Measurements from ENCODE around the gene ZNF260.
"Not testable (repeated sequence)": the region's sequence is repeated elsewhere in the genome, so short reads cannot be mapped to it uniquely, and the experiment has no call there.

ZNF260 gene

DNA sequence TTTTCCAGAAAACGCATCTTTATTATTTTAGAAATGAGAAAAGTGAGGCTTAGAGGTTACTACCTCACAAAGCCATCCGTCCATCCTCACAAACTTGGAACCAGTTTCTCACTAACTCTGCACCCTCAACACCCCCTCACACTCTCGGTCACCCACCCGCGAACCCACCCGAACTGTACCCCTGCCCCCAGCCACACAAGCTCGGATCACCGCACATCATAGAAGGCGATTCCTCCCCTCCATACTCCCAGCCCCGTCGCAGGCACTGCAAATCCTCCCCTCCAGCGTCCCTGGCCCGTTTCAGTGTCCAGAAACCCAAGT is 238 bp downstream of the ZNF260 start:
- H3K4me1 ChIP-seq (ENCODE audit: control insufficient read depth, insufficient read depth, low read length): peaks cover 8% of the 10 kb centered on the region
- H3K27ac ChIP-seq (ENCODE audit: low read length): peak overlapping the region; percentile 95
- H3K4me3 ChIP-seq (ENCODE audit: low read length in 2 of 2): peak overlapping the region; percentile 86 to 97
- H3K9ac ChIP-seq (ENCODE audit: low read length in 2 of 2): peak overlapping the region; percentile 95 to 98
- H3K9me3 ChIP-seq (ENCODE audit: control insufficient read depth in 2 of 2, low read length in 2 of 2): peaks cover 0 to 4% of the 10 kb centered on the region in 2 donors
- H3K36me3 ChIP-seq (ENCODE audit: control insufficient read depth in 2 of 2, insufficient read depth in 2 of 2, low read length in 2 of 2): peaks cover 4 to 9% of the 10 kb centered on the region in 2 donors
- no peaks in the 10 kb centered on the region for H3K27me3 ChIP-seq (ENCODE audit: control insufficient read depth in 1 of 2, insufficient read depth in 2 of 2, low read length in 2 of 2)

DNA sequence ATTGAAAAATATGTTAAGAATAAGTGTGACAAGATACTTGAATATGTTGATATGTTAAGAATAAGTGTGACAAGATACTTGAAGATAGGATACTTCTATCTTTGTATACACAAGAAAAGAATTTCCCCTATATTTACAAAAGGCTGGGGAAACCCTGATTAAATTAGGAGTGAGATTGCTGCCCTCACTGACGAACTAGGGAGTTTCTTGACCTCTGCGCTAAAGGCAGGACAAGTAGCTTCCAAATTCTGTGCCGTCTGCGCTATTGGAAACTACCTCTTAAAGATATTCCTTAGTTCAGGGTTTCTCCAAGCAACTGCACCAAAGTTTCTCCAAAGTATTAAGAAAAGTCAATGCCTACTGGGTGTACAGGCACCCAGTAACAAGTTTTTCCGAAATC is 730 bp downstream of the ZNF260 start:
- H3K36me3 ChIP-seq (ENCODE audit: control insufficient read depth in 2 of 2, insufficient read depth in 2 of 2, low read length in 2 of 2): peaks cover 6 to 13% of the 10 kb centered on the region in 2 donors
- peak overlapping the region; percentile 95 to 98 for H3K9ac ChIP-seq (ENCODE audit: low read length in 2 of 2)
- H3K4me3 ChIP-seq (ENCODE audit: low read length in 2 of 2): peak overlapping the region; percentile 86 to 97
- peaks cover 0 to 9% of the 10 kb centered on the region in 2 donors for H3K9me3 ChIP-seq (ENCODE audit: control insufficient read depth in 2 of 2, low read length in 2 of 2)
- H3K4me1 ChIP-seq (ENCODE audit: control insufficient read depth, insufficient read depth, low read length): peaks cover 8% of the 10 kb centered on the region
- H3K27me3 ChIP-seq (ENCODE audit: control insufficient read depth in 1 of 2, insufficient read depth in 2 of 2, low read length in 2 of 2): no peaks in the 10 kb centered on the region
- H3K27ac ChIP-seq (ENCODE audit: low read length): no peak overlapping the region

DNA sequence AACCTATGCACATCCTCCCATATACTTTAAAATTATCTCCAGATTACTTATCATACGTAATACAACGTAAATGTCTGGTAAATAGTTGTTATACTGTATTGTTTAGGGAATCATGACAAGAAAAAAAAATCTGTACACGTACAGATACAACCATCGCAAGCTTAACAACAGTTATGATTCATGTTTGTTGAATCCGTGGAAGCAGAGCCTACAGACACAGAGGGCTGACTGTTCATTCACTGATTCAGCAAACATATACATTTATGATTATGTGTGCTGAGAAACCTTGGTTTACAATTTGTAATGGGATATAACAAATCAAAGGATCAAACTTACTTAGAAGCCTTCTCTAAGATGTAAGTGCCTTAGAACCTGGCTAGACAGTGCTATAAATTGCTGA is 1.5 kb downstream of the ZNF260 start:
- H3K27ac ChIP-seq (ENCODE audit: low read length): no peak overlapping the region
- no peak overlapping the region for H3K9ac ChIP-seq (ENCODE audit: low read length in 2 of 2)
- peaks cover 6 to 13% of the 10 kb centered on the region in 2 donors for H3K36me3 ChIP-seq (ENCODE audit: control insufficient read depth in 2 of 2, insufficient read depth in 2 of 2, low read length in 2 of 2)
- H3K9me3 ChIP-seq (ENCODE audit: control insufficient read depth in 2 of 2, low read length in 2 of 2): peaks cover 0 to 9% of the 10 kb centered on the region in 2 donors
- peaks cover 8% of the 10 kb centered on the region for H3K4me1 ChIP-seq (ENCODE audit: control insufficient read depth, insufficient read depth, low read length)
- H3K27me3 ChIP-seq (ENCODE audit: control insufficient read depth in 1 of 2, insufficient read depth in 2 of 2, low read length in 2 of 2): no peaks in the 10 kb centered on the region
- H3K4me3 ChIP-seq (ENCODE audit: low read length in 2 of 2): no peak overlapping the region

DNA sequence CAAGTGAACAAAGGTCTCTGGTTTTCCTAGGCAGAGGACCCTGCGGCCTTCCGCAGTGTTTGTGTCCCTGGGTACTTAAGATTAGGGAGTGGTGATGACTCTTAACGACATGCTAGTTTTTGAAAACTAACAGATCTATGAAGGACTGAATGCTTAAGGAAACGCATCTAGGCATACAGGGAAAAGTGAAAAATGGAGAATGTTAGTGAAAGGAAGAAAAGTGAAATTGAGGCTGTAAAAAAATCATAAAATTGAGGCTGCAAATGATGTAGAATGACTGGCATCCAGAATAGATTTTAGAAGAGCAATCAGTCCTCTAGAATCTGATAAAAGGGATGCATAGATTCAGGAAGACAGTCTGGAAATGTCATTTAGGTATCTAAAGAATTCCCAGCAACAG is 3.5 kb downstream of the ZNF260 start:
- Histone ChIP-seq H3K36me3 (ENCODE audit: control insufficient read depth in 2 of 2, insufficient read depth in 2 of 2, low read length in 2 of 2) (peaks cover 8 to 18% of the 10 kb centered on the region in 2 donors), H3K27me3 (ENCODE audit: control insufficient read depth in 1 of 2, insufficient read depth in 2 of 2, low read length in 2 of 2) (no peaks in the 10 kb centered on the region), H3K9me3 (ENCODE audit: control insufficient read depth in 2 of 2, low read length in 2 of 2) (peaks cover 2 to 9% of the 10 kb centered on the region in 2 donors), H3K4me3 (ENCODE audit: low read length in 2 of 2) (no peak overlapping the region), H3K27ac (ENCODE audit: low read length) (no peak overlapping the region), H3K9ac (ENCODE audit: low read length in 2 of 2) (no peak overlapping the region), H3K4me1 (ENCODE audit: control insufficient read depth, insufficient read depth, low read length) (peaks cover 8% of the 10 kb centered on the region)

DNA sequence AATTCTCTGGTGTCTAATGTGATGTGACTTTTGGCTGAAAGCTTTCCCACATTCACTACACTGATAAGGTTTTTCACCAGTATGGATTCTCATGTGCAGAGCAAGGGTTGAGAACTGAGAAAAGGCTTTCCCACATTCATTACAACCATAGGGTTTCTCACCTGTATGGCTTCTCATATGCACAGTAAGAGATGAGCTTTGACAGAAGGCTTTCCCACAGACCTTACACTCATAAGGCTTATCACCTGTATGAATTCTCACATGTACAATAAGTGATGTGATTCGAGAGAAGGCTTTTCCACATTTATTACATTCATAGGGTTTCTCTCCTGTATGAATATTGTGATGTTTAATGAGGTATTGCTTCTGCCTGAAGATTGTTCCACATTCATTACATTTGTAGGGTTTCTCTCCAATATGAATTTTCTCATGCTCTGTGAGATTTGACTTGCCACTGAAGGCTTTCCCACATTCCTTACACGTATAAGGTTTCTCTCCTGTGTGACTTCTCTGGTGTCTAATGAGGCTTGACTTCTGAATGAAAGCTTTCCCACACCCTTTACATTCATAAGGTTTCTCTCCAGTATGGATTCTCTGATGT is 14.0 kb downstream of the ZNF260 start:
- peaks cover 37 to 38% of the 10 kb centered on the region in 2 donors for H3K36me3 ChIP-seq (ENCODE audit: control insufficient read depth in 2 of 2, insufficient read depth in 2 of 2, low read length in 2 of 2)
- peaks cover 35 to 40% of the 10 kb centered on the region in 2 donors for H3K9me3 ChIP-seq (ENCODE audit: control insufficient read depth in 2 of 2, low read length in 2 of 2)
- H3K27me3 ChIP-seq (ENCODE audit: control insufficient read depth in 1 of 2, insufficient read depth in 2 of 2, low read length in 2 of 2): no peaks in the 10 kb centered on the region
- no peak overlapping the region for H3K27ac ChIP-seq (ENCODE audit: low read length)
- H3K4me3 ChIP-seq (ENCODE audit: low read length in 2 of 2): peak overlapping the region in 1 of 2 donors; percentile 37
- H3K4me1 ChIP-seq (ENCODE audit: control insufficient read depth, insufficient read depth, low read length): no peaks in the 10 kb centered on the region
- H3K9ac ChIP-seq (ENCODE audit: low read length in 2 of 2): no peak overlapping the region

DNA sequence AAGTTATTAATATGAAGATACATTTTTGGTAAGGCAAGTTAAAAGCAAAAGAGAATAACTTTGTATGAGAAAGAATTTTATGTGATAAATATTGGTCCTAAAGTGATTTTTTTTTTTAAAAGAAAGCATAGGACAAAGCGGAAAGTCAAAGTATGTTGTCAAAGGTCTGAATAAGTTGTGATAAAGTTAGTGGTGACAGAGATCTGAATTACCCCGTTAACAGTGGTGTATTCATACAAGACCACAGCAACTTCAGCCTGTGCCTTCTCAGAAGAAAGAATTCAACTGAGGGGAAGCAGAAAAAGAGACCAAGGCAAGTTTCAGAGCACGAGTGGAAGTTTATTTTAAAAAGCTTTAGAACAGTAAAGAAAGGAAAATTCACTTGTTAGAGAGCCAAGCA is 19.7 kb downstream of the ZNF260 start:
- Histone ChIP-seq H3K4me1 (ENCODE audit: control insufficient read depth, insufficient read depth, low read length) (no peaks in the 10 kb centered on the region), H3K27me3 (ENCODE audit: control insufficient read depth in 1 of 2, insufficient read depth in 2 of 2, low read length in 2 of 2) (no peaks in the 10 kb centered on the region), H3K36me3 (ENCODE audit: control insufficient read depth in 2 of 2, insufficient read depth in 2 of 2, low read length in 2 of 2) (no peaks in the 10 kb centered on the region), H3K27ac (ENCODE audit: low read length) (no peak overlapping the region), H3K4me3 (ENCODE audit: low read length in 2 of 2) (no peak overlapping the region), H3K9me3 (ENCODE audit: control insufficient read depth in 2 of 2, low read length in 2 of 2) (peaks cover 6 to 20% of the 10 kb centered on the region in 2 donors), H3K9ac (ENCODE audit: low read length in 2 of 2) (no peak overlapping the region)

DNA sequence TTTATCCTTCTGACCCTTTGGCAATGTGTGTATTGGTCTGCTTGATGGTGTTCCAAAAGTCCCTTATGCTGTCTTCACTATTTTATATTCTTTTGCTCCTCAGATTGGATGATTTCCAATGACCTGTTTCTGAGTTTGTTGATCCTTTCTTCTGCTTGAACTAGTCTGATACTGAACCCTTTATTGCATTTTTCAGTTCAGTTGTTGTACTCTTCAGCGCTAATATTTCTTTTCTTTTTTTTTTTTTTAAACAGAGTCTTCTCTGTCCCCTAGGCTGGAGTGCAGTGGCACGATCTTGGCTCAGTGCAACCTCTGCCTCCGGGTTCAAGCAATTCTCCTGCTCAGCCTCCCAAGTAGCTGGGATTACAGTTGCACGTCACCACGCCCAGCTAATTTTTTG is 26.1 kb downstream of the ZNF260 start:
- Histone ChIP-seq H3K36me3 (ENCODE audit: control insufficient read depth in 2 of 2, insufficient read depth in 2 of 2, low read length in 2 of 2) (no peaks in the 10 kb centered on the region), H3K9me3 (ENCODE audit: control insufficient read depth in 2 of 2, low read length in 2 of 2) (peaks cover 9 to 11% of the 10 kb centered on the region in 2 donors), H3K9ac (ENCODE audit: low read length in 2 of 2) (no peak overlapping the region), H3K27me3 (ENCODE audit: control insufficient read depth in 1 of 2, insufficient read depth in 2 of 2, low read length in 2 of 2) (no peaks in the 10 kb centered on the region), H3K4me1 (ENCODE audit: control insufficient read depth, insufficient read depth, low read length) (no peaks in the 10 kb centered on the region), H3K4me3 (ENCODE audit: low read length in 2 of 2) (no peak overlapping the region), H3K27ac (ENCODE audit: low read length) (no peak overlapping the region)

DNA sequence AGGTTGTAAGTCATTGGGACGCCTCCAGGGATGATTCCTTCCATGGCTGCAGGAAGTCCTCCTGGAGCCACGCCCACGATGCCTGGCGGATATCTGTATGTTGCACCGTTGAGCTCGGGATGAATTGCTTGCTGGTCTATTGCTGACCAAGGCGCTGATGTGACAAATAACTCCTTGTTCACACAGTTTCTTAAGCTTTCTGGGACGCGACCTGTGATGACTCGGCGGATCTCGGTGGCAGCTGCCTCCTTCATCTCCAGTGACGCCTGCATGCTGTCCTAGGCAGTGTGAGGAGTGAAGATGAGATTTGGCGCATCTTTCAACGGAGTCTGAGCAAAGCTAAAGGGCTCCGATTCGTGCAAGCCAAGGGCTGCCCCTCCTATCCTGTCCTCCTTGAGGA is 31.1 kb downstream of the ZNF260 start:
- H3K9ac ChIP-seq (ENCODE audit: low read length in 2 of 2): no peak overlapping the region
- H3K4me1 ChIP-seq (ENCODE audit: control insufficient read depth, insufficient read depth, low read length): no peaks in the 10 kb centered on the region
- peaks cover 4 to 10% of the 10 kb centered on the region in 2 donors for H3K9me3 ChIP-seq (ENCODE audit: control insufficient read depth in 2 of 2, low read length in 2 of 2)

DNA sequence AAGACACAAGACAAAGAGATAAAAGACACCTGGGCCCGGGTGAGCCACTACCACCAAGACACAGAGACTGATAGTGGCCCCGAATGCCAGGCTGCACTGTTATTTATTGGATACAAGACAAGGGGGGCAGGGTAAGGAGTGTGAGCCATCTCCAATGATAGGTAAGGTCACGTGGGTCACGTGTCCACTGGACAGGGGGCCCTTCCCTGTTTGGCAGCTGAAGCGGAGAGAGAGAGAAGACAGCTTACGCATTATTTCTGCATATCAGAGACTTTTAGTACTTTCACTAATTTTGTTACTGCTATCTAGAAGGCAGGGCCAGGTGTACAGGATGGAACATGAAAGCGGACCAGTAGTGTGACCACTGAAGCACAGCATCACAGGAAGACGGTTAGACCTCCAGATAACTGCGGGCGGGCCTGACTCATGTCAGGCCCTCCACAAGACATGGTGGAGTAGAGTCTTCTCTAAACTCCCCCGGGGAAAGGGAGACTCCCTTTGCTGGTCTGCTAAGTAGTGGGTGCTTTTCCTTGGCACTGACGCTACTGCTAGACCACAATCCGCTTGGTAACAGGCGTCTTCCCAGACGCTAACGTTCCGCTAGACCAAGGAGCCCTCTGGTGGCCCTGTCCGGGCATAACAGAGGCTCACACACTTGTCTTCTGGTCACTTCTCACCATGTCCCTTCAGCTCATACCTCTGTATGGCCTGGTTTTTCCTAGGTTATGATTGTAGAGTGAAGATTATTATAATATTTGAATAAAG is 35.2 kb downstream of the ZNF260 start:
- H3K9ac ChIP-seq (ENCODE audit: low read length in 2 of 2); H3K27me3 ChIP-seq (ENCODE audit: control insufficient read depth in 1 of 2, insufficient read depth in 2 of 2, low read length in 2 of 2); H3K9me3 ChIP-seq (ENCODE audit: control insufficient read depth in 2 of 2, low read length in 2 of 2); H3K36me3 ChIP-seq (ENCODE audit: control insufficient read depth in 2 of 2, insufficient read depth in 2 of 2, low read length in 2 of 2); H3K27ac ChIP-seq (ENCODE audit: low read length); H3K4me3 ChIP-seq (ENCODE audit: low read length in 2 of 2): not testable (repeated sequence)
- peaks cover 15% of the 10 kb centered on the region for H3K4me1 ChIP-seq (ENCODE audit: control insufficient read depth, insufficient read depth, low read length)

More for the DNA sequence above, 31.1 kb downstream of the ZNF260 start:
- no peaks in the 10 kb centered on the region for H3K36me3 ChIP-seq (ENCODE audit: control insufficient read depth in 2 of 2, insufficient read depth in 2 of 2, low read length in 2 of 2)
- no peak overlapping the region for H3K27ac ChIP-seq (ENCODE audit: low read length)
- H3K4me3 ChIP-seq (ENCODE audit: low read length in 2 of 2): no peak overlapping the region
- H3K27me3 ChIP-seq (ENCODE audit: control insufficient read depth in 1 of 2, insufficient read depth in 2 of 2, low read length in 2 of 2): no peaks in the 10 kb centered on the region

DNA sequence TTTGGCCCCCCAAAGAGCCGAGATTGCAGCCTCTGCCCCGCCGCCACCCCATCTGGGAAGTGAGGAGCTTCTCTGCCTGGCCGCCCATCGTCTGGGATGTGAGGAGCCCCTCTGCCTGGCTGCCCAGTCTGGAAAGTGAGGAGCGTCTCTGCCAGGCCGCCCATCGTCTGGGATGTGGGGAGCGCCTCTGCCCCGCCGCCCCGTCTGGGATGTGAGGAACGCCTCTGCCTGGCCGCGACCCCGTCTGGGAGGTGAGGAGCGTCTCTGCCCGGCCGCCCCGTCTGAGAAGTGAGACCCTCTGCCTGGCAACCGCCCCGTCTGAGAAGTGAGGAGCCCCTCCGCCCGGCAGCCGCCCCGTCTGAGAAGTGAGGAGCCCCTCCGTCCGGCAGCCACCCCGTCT is 37.2 kb downstream of the ZNF260 start:
- not testable (repeated sequence) for H3K4me3 ChIP-seq (ENCODE audit: low read length in 2 of 2); H3K36me3 ChIP-seq (ENCODE audit: control insufficient read depth in 2 of 2, insufficient read depth in 2 of 2, low read length in 2 of 2); H3K27me3 ChIP-seq (ENCODE audit: control insufficient read depth in 1 of 2, insufficient read depth in 2 of 2, low read length in 2 of 2); H3K27ac ChIP-seq (ENCODE audit: low read length); H3K9ac ChIP-seq (ENCODE audit: low read length in 2 of 2); H3K9me3 ChIP-seq (ENCODE audit: control insufficient read depth in 2 of 2, low read length in 2 of 2)
- peaks cover 19% of the 10 kb centered on the region for H3K4me1 ChIP-seq (ENCODE audit: control insufficient read depth, insufficient read depth, low read length)

DNA sequence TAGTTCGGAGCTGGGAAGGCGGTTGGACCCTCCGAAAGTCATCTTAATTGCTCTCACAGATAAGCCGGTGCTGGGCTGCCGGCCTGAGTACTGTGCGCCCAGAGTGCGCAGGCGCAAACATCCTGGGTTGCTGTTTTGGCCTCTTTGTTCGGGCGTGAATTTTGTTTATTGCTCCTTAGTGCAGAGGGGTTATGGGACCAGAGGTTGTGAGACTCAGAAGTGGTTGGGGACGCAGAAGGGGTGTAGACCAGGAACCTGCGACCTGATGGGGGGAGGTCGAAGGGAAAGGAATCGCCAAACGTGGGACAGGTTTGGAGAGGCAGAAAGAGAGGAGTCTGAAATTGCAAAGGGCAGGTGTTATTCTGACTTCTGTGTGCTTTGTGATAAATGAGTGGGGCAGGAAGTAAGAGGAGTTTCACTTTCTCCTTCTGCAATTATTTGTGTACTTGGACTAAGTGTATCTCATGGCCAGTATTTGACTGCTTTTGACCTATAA is 38.1 kb downstream of the ZNF260 start:
- Histone ChIP-seq H3K9me3 (ENCODE audit: control insufficient read depth in 2 of 2, low read length in 2 of 2) (no peaks in the 10 kb centered on the region), H3K9ac (ENCODE audit: low read length in 2 of 2) (peak overlapping the region; percentile 96 to 98), H3K36me3 (ENCODE audit: control insufficient read depth in 2 of 2, insufficient read depth in 2 of 2, low read length in 2 of 2) (no peaks in the 10 kb centered on the region), H3K27me3 (ENCODE audit: control insufficient read depth in 1 of 2, insufficient read depth in 2 of 2, low read length in 2 of 2) (no peaks in the 10 kb centered on the region), H3K4me1 (ENCODE audit: control insufficient read depth, insufficient read depth, low read length) (peaks cover 19% of the 10 kb centered on the region), H3K27ac (ENCODE audit: low read length) (peak overlapping the region; percentile 96), H3K4me3 (ENCODE audit: low read length in 2 of 2) (peak overlapping the region; percentile 92 to 99)
